8988T (cell line): Measurements from ENCODE around the gene HSPB9.

Experiments
- DNase-seq: peaks from one replicate; pipeline ENCODE4 v3.0.0; 2011

HSPB9 gene

DNA sequence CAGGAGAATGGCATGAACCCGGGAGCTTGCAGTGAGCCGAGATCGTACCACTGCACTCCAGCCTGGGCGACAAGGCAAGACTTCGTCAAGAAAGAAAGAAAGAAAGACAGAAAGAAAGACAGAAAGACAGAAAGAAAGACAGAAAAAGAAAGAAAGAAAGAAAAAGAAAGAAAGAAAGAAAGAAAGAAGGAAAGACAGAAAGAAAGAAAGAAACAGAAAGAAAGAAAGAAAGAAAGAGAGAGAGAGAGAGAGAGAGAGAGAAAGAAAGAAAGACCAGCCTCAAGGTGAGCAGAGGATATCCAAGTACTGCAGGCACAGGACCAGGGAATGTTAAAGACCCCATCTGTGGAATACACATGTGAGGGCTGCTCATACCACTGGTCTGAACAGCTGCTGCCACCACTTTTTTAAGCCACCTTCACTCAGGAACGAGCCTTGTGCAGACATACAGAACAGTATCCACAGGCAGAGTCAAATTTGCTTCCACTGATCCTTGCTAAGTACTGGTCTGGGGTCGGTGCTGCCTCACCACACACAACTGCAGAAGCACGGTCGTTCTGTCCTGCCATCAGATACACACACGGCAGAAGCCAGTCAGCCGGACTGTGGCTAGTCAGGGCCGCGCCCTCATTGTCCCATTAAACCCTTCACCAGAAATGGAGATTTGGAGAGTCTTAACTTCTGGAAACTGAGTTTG lies 24.5 kb downstream of the HSPB9 start:
- DNase-seq = no peak

DNA sequence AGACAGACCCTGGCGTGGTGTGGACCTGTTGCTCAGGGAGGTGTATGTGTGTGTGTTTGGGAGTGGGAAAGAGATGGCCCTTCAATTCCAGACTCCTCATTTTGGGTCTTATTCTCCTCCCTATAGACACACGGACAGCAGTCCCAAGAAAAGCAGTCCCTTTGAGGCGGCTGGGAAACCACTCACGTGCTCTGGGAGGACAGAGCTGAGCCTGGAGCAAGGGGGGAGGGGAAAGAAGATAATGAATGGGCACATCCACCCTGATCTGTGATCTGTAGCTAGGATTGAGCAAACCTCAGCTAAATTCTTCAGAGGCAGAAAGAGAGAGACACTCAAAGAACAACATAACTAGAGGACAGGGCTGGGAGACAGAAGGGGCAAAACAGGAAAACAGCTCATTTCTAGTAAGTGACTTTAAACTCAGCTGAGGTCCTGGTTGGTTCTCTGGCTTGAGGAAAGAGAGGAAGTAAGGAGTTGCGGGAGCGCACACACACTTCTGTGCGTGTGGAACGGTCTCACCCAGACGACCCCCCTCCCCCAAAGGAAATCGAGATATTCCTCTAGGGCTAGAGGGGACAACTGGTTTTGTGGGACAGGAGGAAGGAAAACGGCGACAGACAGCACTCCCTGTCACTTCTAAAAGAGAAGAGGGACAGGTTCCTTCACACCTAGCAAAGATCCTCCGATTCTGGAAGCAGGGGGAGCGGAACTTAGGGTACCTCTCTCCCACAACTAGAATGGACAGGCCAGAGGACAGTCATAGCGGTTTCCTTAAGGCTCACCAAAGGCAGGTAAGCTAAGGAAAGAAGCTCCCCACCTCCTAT lies 31.5 kb downstream of the HSPB9 start:
- no peak for DNase-seq

DNA sequence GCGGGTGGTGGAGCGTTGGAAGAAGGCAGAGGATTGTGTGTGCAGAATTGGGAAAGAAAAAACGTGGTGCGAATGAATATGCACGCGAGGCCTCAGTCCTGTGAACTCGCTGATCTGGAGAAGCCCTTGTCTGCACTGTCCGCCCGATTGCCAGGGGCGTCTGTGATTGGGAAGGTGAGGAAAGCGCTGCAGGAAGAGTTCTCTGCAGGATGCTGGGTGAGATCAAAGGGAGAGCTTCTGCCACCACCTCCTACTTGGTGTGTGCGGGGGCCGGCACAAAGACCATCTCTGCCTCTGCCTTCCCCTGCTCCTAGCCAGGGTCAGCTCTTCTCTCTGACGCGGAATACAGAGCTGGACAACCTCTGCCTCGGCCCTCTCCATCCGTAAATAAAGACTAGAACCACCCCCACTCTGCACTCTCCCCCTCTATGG lies 33.0 kb downstream of the HSPB9 start:
- no peak for DNase-seq

DNA sequence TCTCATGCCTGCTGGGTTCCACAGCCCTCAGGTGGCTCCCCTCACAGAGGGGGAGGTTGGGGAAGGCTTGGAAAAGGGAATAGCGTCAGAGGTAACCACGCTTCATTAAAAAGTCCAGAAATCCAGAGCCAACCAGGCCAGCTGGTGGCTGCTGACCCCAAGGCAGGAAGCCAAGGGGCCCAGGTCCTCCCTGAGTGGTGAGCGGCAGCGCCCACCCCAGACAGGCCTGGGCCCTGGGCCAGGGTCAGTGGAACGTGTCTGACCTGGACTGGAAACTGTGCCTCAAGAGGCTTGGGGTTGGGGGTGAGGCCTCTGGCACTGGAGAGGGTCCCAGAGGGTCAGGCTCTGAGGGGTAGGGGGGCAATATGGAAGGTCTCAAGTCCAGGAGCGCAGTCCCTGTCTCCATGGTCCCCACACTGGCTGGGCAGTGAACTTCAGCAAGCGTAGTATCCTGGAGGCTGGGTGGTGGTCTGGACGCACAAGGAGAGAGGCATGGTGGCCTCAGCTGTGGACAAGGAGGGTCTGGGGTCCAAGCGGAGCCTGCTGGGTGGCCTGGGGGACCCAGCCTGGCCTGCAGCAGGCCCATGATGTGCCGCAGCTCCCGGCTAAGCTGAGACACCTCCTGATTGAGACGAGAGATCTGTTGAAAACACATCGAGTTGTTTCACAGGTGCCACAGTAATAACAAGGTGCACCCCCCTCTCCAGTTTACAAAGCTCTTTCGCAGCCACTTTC lies 37.4 kb downstream of the HSPB9 start:
- no peak for DNase-seq

DNA sequence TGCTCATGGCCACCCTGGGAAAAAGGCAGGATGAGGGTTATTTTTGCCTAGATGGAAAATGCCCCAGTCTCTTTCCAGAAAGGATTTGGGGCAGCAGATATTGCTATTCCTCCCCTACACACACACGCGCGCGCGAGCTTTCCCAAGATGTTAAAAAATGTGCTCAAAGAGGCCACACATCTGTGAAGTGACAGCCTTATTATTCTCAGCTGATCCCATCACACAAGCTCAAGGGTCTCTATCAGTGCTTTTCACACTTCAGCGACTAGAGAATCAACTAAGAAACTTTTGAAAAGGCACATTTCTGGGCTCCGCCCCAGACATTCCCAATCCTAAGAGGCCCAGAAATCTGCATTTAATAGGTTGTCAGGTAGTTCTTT lies 37.9 kb downstream of the HSPB9 start:
- no peak for DNase-seq

DNA sequence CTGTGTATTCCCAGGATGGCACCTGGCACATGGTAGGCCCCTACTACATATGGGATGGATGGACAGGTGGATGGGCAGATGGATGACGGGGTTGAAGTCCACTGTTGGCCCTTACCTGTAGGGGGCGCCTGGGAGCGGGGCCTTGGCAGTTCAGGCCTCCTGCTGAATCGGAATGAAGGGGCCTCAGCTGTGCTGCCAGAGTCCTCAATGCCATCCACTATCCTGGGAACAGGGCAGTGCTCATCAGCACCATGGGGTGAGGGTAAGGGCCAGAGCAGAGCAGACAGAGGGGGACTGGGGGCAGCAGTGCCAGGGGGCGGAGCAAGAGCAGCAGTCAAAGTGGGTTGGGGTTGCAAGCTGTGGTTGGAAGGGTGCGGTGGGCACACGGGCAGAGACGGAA lies 40.5 kb downstream of the HSPB9 start:
- DNase-seq = no peak

DNA sequence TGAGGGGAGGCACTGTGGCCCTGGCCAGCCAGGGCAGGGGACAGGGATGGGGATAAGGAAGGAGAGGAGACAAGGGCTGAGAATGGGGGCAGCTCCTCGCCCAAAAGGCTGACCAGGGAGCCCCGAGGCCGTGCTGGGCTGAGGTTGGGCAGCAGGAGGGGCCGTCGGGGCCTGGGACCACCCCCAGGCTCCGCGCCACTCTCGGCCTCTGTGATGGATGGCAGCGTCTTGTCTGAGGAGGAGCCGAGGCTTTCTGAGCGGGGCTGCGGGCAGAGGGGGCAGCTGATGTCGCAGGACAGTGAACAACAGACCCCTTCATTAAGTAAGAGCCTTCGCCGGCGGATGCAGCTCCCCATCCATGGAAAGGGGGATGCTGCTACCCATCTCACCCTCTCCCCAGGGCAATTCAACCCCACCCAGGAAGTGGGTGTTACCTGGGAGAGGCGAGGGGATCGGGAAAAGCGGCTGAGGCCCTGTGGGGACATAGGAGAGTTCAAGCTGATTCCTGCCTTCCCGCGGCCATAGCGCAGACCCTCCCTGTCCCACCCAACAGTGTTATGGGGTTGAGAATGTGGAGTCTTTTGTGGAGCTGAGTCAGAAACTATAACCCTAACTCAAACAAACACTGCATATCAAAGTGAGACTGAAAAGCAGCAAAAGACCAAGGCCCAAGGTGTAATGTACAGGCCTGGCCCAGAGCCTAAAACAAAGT lies 41.2 kb downstream of the HSPB9 start:
- no peak for DNase-seq

DNA sequence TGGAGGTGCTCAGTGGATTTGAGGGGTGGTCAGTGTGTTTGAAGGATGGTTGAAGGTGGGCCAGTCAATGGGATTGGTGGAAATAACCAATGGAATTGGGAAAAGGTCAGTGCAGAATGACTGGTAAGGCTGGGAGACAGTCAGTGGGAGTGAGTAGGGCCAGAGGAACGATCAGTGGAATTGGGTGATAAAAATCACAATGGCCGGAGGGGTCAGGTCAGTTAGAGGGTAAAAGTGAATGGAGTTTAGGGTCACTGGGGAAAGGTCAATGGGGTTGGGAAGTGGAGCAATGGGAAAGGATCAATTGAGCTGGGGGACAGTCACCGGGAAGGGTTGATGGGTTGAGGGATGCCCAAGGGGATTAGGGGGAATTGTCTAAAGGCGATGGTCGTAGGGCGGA lies 43.1 kb downstream of the HSPB9 start:
- DNase-seq = no peak

DNA sequence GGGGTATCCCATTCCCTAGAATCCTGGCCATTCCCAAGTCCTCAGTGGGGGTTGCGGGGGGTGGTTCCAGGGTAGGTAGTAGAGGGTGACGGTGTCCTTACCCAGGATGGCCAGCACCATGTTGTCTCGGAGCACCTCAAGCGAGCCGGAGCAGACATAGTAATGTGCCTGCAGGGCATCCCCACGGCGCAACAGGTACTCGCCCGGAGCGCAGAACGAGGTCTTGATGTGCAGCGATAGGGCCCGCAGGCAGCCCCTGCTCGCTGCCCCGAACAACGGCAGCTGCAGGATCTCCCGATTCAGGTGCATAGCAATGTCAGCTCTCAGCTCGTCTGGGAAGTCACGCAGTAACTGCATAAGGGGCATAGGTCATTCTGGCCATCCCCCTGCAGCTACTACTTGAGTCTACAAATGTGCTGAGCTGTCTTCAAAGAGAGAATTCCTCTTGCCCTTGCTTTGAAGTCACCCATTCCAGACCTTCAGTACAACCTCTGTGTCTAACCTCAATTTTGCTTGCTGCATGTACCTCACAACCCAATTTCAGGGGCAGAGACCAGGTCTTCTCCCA lies 43.7 kb downstream of the HSPB9 start:
- no peak for DNase-seq

DNA sequence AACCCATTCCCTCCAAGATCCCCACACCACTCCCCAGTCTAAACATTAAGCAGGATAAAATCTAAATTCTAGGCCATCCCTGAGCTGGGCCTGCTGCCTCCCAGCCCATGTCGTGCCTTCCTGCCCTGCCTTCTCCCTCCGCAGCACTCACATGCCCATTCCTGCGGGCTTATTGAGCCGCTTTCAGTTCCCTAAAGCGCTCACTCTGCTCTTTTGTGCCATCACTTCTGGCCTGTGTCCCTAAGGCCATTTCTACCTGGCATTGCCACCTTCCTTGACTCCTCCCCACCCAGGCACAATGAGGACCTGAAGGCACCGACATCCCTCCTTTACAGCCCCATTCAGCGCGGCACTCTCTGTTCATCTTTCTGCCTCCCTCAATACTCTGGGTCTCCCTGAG lies 45.2 kb downstream of the HSPB9 start:
- DNase-seq = no peak

DNA sequence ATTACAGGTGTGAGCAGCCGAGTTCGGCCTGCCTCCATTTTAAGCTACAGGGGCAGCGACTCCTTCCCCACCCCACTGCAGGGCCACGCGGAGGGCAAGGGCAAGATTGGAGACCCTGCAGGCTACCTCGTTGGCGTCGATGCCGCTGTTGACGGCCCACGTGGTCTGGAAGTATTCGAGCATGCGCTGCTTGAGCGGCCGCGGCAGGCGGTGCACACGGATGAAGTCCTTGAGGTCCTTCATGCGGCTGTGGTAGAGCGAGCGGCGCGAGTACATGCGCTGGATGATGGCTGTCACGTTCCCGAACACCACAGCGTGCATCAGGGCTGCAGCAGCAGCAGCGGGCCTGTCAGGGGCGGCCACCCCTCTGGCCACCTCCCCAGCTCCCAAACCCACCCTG lies 46.7 kb downstream of the HSPB9 start:
- DNase-seq = no peak

DNA sequence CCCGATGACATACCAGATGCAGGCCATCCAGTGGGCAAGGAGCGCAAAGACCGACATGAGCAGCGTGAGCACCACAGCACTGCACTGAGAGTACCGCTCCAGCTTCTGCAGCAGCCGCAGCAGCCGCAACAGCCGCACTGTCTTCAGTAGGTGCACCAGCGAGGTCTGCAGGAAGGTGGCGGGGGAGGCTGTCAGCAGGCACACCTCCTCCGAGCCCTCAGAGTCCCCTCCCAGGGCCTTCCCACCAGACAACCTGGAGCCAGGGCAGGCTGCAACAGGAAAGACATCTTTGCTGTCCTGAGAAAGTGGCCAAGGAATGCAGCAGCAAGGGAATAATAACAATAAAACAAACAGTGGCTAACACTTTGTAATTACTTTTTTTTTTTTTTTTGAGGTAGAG lies 49.2 kb downstream of the HSPB9 start:
- no peak for DNase-seq
